B cell (primary cell): ENCODE data around the gene LRIT1. TPM values are rescaled to one million over a fixed set of nuclear protein-coding genes. Genes with fewer than 3 reads are reported as not detected.

Experiments used
- ATAC-seq: fragments of 200-7000 bp; cut with Tn5 transposase; one replicate; pipeline ENCODE4 v1.10.0; 2021; ENCODE audit warnings: low read depth, mild to moderate bottlenecking, moderate number of reproducible peaks, moderate library complexity
- CTCF ChIA-PET: fragments of 350-600 bp; sonication (Branson Sonifier 250); formaldehyde crosslinking; loops from one replicate; lab custom pipeline; 2021; ENCODE audit warnings: antibody characterized with exemption, inconsistent platforms; lab: Charles Lee
- POLR2A ChIA-PET: fragments of 350-600 bp; sonication (Branson Sonifier 250); formaldehyde crosslinking; loops from one replicate; lab custom pipeline; 2021; ENCODE audit warnings: antibody characterized with exemption; lab: Charles Lee
- DNase-seq: peaks from one replicate; pipeline ENCODE4 v3.0.0; 2013
- H2AFZ ChIP-seq: 2 replicates; pipeline ENCODE4 v1.6.1; 2012; ENCODE audit warnings: mild to moderate bottlenecking, low read depth, low read length; ENCODE audit not compliant: insufficient read depth, poor library complexity, severe bottlenecking
- H3K27ac ChIP-seq, 2 donors: 1 replicate in 1 of 2; 2 replicates in 1 of 2; pipeline ENCODE4 v1.5.1; 2012 to 2013; ENCODE audit warnings: low read length in 2 of 2, mild to moderate bottlenecking in 2 of 2, moderate library complexity in 1 of 2
- H3K27me3 ChIP-seq, 4 experiments: fragments of 200-600 bp in 1 of 4; sonication (generic) in 1 of 4; replicated peaks in 1 of 4; 1 replicate in 2 of 4; 2 replicates in 2 of 4; pipeline versions ENCODE4 v1.6.1 to v1.7.0; 2013 to 2016; ENCODE audit warnings: low read length in 3 of 4, mild to moderate bottlenecking in 2 of 4, mixed read lengths in 1 of 4, moderate library complexity in 1 of 4; ENCODE audit not compliant: insufficient read depth in 4 of 4, control insufficient read depth in 3 of 4; ENCODE audit errors: control extremely low read depth in 1 of 4
- H3K36me3 ChIP-seq, 2 experiments: replicated peaks in 1 of 2; 1 replicate in 1 of 2; 2 replicates in 1 of 2; pipeline versions ENCODE4 v1.6.1 to v1.7.1; 2013; ENCODE audit warnings: low read length in 1 of 2; ENCODE audit not compliant: insufficient read depth in 2 of 2, control insufficient read depth in 1 of 2; ENCODE audit errors: control extremely low read depth in 1 of 2, extremely low read depth in 1 of 2
- H3K4me1 ChIP-seq, 2 donors: fragments of 200-600 bp in 1 of 2; sonication (generic) in 1 of 2; 1 replicate in 1 of 2; 2 replicates in 1 of 2; pipeline versions ENCODE4 v1.5.1 to v1.6.1; 2013 to 2017; ENCODE audit warnings: low read length in 2 of 2; ENCODE audit not compliant: control insufficient read depth in 2 of 2, insufficient read depth in 2 of 2
- H3K4me2 ChIP-seq: replicated peaks from 2 replicates; pipeline ENCODE3; 2012; ENCODE audit warnings: mild to moderate bottlenecking, low read depth, low read length; ENCODE audit not compliant: poor library complexity, severe bottlenecking
- H3K4me3 ChIP-seq, 5 experiments: fragments of 200-600 bp in 1 of 5; sonication (generic) in 1 of 5; 1 replicate in 3 of 5; 2 replicates in 2 of 5; pipeline versions ENCODE4 v1.5.1 to v1.7.0; 2011 to 2016; ENCODE audit warnings: low read length in 4 of 5, mild to moderate bottlenecking in 4 of 5, low read depth in 2 of 5, control low read depth in 1 of 5, moderate library complexity in 1 of 5; ENCODE audit not compliant: insufficient read depth in 1 of 5; ENCODE audit errors: control extremely low read depth in 1 of 5, extremely low read depth in 1 of 5
- H3K79me2 ChIP-seq: fragments of 200-600 bp; sonication (generic); one replicate; pipeline ENCODE4 v1.6.0; 2016; ENCODE audit warnings: low read length; ENCODE audit not compliant: control insufficient read depth, insufficient read depth
- H3K9ac ChIP-seq: fragments of 200-600 bp; sonication (generic); 2 replicates; pipeline ENCODE4 v1.6.1; 2017; ENCODE audit warnings: mild to moderate bottlenecking, low read length, moderate library complexity
- H3K9me3 ChIP-seq, 3 donors: one replicate each; pipeline versions ENCODE4 v1.6.1 to v1.7.1; 2013; ENCODE audit warnings: low read length in 2 of 3; ENCODE audit not compliant: control insufficient read depth in 2 of 3, insufficient read depth in 1 of 3; ENCODE audit errors: control extremely low read depth in 1 of 3
- H4K20me1 ChIP-seq: 2 replicates; pipeline ENCODE4 v1.6.0; 2012; ENCODE audit warnings: mild to moderate bottlenecking, low read length; ENCODE audit not compliant: insufficient read depth, control insufficient read depth, poor library complexity, severe bottlenecking
- H3K27ac Mint-ChIP-seq: one replicate; pipeline ENCODE4 v1.8.0; 2021; ENCODE audit warnings: mixed read lengths
- H3K27me3 Mint-ChIP-seq: one replicate; pipeline ENCODE4 v1.8.0; 2021; ENCODE audit warnings: mixed read lengths
- H3K4me1 Mint-ChIP-seq: one replicate; pipeline ENCODE4 v1.8.0; 2021; ENCODE audit warnings: mixed read lengths
- H3K4me3 Mint-ChIP-seq: one replicate; pipeline ENCODE4 v1.8.0; 2021; ENCODE audit warnings: mixed read lengths
- H3K9me3 Mint-ChIP-seq: one replicate; pipeline ENCODE4 v1.8.0; 2022; ENCODE audit warnings: mixed read lengths; ENCODE audit not compliant: insufficient read depth
- EZH2 ChIP-seq: IDR thresholded peaks from 2 replicates; pipeline ENCODE4 v1.6.1; 2012; ENCODE audit warnings: borderline replicate concordance, low read depth, mild to moderate bottlenecking, moderate library complexity, low read length; ENCODE audit not compliant: insufficient read depth, poor library complexity, severe bottlenecking
- WGBS: methylation state at CpG from one replicate; pipeline ENCODE4 v1.1.5; 2013; ENCODE audit warnings: missing lambda C conversion rate; ENCODE audit not compliant: insufficient coverage; 5-methylcytosine and 5-hydroxymethylcytosine counted together
- intact Hi-C: fragments of 100-400 bp; cut with micrococcal nuclease; formaldehyde crosslinking; loops from one replicate; pipeline ENCODE4 v1.10.0; 2022
- polyA plus RNA-seq: library from polyadenylated mRNA; depleted of rRNA; stranded (reverse); fragments of >200 nt; gene quantifications from 2 replicates; pipeline ENCODE4 v1.2.3, GENCODE V29; 2012
- total RNA-seq, 2 donors: library from RNA; stranded (reverse); fragments of 120-200 nt in 1 of 2; gene quantifications; 1 replicate in 1 of 2; 2 replicates in 1 of 2; pipeline versions ENCODE4 v1.2.3 to v1.2.4, GENCODE V29; 2013 to 2022
- TF ChIP-seq, protein P1 (sequence below): fragments of 200-600 bp; IDR thresholded peaks from one replicate; pipeline ENCODE4 v1.8.0; 2022; ENCODE audit warnings: antibody characterized with exemption, mild to moderate bottlenecking

The LRIT1 gene
- total and polyA plus RNA-seq, 2 donors (not counting 1 experiment from before 2014, with no cell fraction given) = not detected

DNA sequence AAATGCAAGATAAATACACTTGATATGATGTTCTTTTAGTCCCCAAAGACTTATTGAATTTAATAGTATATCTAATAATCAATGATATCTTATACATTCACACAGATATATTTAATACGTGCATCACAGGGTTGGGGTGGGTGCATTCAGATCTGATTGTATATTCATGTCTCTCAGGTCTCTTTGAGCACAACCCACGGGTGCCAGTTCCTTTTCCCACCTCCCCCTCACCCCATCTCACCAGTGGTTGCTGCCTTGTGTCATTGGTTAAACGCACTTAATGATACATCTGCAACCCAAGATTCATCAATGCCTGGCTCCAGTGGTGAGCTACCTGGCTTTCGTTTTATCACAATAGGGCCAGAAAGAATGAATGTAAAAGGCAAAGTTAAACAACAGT, 6.2 kb downstream of the LRIT1 start:
- DNase-seq (no peak), ATAC-seq (no peak)
- H3K79me2 ChIP-seq = no peaks in the 10 kb centered on the region
- intact Hi-C loops = no loop called here
- peaks cover 0 to 8% (median 0%) of the 10 kb centered on the region in 4 experiments for H3K27me3 ChIP-seq
- Mint-ChIP-seq H3K4me1 (no peaks in the 10 kb centered on the region), H3K27ac (no peak overlapping the region), H3K9me3 (no peaks in the 10 kb centered on the region), H3K27me3 (peaks cover 25% of the 10 kb centered on the region), H3K4me3 (no peak overlapping the region)
- no peak overlapping the region for H3K27ac ChIP-seq
- H3K4me3 ChIP-seq = no peak overlapping the region
- no peaks in the 10 kb centered on the region for H3K36me3 ChIP-seq
- no peak overlapping the region for H2AFZ ChIP-seq
- ChIA-PET POLR2A (no interaction called here), CTCF (no interaction called here)
- no peak overlapping the region for H3K4me2 ChIP-seq
- H4K20me1 ChIP-seq = no peaks in the 10 kb centered on the region
- no peak for TF ChIP-seq EZH2
- TF ChIP-seq, protein P1, sequence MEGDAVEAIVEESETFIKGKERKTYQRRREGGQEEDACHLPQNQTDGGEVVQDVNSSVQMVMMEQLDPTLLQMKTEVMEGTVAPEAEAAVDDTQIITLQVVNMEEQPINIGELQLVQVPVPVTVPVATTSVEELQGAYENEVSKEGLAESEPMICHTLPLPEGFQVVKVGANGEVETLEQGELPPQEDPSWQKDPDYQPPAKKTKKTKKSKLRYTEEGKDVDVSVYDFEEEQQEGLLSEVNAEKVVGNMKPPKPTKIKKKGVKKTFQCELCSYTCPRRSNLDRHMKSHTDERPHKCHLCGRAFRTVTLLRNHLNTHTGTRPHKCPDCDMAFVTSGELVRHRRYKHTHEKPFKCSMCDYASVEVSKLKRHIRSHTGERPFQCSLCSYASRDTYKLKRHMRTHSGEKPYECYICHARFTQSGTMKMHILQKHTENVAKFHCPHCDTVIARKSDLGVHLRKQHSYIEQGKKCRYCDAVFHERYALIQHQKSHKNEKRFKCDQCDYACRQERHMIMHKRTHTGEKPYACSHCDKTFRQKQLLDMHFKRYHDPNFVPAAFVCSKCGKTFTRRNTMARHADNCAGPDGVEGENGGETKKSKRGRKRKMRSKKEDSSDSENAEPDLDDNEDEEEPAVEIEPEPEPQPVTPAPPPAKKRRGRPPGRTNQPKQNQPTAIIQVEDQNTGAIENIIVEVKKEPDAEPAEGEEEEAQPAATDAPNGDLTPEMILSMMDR = no peak
- H3K4me1 ChIP-seq = no peaks in the 10 kb centered on the region
- WGBS = 83% methylated on average over 2 of the region's 4 CpGs
- peaks cover 0 to 6% (median 0%) of the 10 kb centered on the region in 3 donors for H3K9me3 ChIP-seq
- no peak overlapping the region for H3K9ac ChIP-seq

- CTCF ChIA-PET = no interaction called here
- no peak overlapping the region for H3K27ac Mint-ChIP-seq
- H2AFZ ChIP-seq = no peak overlapping the region
- 100% methylated on average over 2 of the region's 4 CpGs for WGBS
- H3K27ac ChIP-seq = no peak overlapping the region
- H3K4me1 ChIP-seq = no peaks in the 10 kb centered on the region
- no peaks in the 10 kb centered on the region for H3K36me3 ChIP-seq
- H3K9ac ChIP-seq = no peak overlapping the region
- no peak overlapping the region for H3K4me3 ChIP-seq
- H3K9me3 ChIP-seq = peaks cover 0 to 6% (median 0%) of the 10 kb centered on the region in 3 donors
- H3K4me2 ChIP-seq = no peak overlapping the region
- no peak overlapping the region for H3K4me3 Mint-ChIP-seq
- no peaks in the 10 kb centered on the region for H3K4me1 Mint-ChIP-seq
- intact Hi-C loops = no loop called here
- ATAC-seq (no peak), DNase-seq (no peak)
- no peaks in the 10 kb centered on the region for H4K20me1 ChIP-seq
- POLR2A ChIA-PET = no interaction called here
- peaks cover 25% of the 10 kb centered on the region for H3K27me3 Mint-ChIP-seq
- no peaks in the 10 kb centered on the region for H3K9me3 Mint-ChIP-seq
- H3K27me3 ChIP-seq = peaks cover 0 to 6% (median 0%) of the 10 kb centered on the region in 4 experiments
- H3K79me2 ChIP-seq = no peaks in the 10 kb centered on the region
- TF ChIP-seq, protein P1 = no peak
- TF ChIP-seq EZH2 = no peak
Observed at GRCh38 chr10:84234479-84234878, 6.9 kb downstream of the LRIT1 start.
